GM12892 (cell line): ENCODE data around the gene NCR2.
A peak's percentile ranks its signal among the peaks of the same experiment; 100 is the strongest.

Experiments
- DNase-seq: peaks from one replicate; pipeline ENCODE4 v3.0.0; 2011; ENCODE audit not compliant: insufficient read length
- FAIRE-seq: peaks from 2 replicates; lab custom pipeline; 2011; peaks lifted over from hg19 to GRCh38; lab: Jason Lieb, UNC
- POLR2A ChIP-seq: IDR thresholded peaks from 2 replicates; pipeline ENCODE4 v1.6.1; 2011; ENCODE audit warnings: low read depth, low read length, control low read depth
- POLR2AphosphoS5 ChIP-seq: IDR thresholded peaks from 2 replicates; pipeline ENCODE4 v1.6.1; 2011; ENCODE audit warnings: low read depth, low read length, control low read depth
- TAF1 ChIP-seq: IDR thresholded peaks from 2 replicates; pipeline ENCODE4 v1.6.1; 2011; ENCODE audit warnings: low read depth, mild to moderate bottlenecking, control low read depth, low read length, borderline replicate concordance

Gene NCR2

DNA sequence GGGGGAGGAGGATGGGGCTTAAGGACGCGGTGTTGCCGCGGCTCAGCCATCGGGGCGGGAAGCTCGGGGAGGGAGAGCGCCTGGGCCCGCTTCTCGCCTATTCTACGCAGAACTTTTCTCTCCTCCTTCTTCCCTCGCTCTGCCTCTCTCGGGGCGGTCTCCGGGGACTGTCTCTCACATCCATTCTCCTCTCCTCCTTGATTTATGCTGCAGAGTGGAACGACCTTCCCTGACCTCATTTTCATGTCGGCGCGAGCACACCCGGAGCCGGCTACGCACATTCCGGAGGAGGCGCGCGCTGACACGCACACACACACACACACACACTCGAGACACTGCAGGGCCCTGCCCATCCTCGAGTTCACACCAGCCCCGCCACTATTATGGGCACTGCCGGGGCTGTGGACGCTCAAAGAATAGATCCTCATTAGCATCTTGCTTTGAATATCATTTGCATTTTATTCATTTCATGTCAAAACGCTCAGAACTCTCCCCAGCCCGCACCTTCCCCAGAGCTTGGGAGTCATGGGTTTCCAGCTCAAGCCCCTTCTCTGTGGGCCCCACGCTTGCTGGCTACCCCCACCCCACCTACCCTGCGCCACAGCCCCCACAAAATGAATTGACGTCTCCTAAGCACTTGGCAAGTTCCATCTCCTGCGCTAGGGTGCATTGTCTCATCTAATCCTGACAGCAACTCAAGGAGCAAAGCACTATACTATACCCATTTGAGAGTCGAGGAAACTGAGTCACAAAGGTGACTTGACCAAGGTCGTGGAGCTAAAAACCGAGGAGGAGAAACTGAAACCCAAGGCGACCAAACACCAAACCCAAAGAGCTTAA is 36.8 kb downstream of the NCR2 start:
- TF ChIP-seq TAF1, result no peak
- DNase-seq (no peak), FAIRE-seq (no peak)

- FAIRE-seq (no peak), DNase-seq (peak; percentile 19)
- TF ChIP-seq POLR2AphosphoS5, result no peak
- no peak for TF ChIP-seq POLR2A
- no peak for TF ChIP-seq TAF1
Measured at GRCh38 chr6:41372832-41373626, 37.6 kb downstream of the NCR2 start.

DNA sequence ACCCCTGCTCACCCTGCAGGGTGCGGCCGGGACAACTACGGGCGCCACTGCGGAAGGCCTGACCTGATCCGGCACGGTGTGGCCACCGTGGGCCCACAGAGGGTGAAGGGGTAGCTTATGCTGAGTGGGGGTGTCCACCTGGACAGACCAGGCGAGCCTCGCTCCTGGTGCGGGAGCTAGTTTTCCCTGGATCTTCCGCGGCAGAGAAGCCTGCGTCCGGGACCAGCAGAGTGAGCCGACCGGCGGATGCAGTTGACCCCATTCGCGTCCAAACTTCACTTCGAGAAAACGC is 38.2 kb downstream of the NCR2 start:
- DNase-seq (no peak), FAIRE-seq (no peak)
- TF ChIP-seq POLR2AphosphoS5 (no peak), TAF1 (no peak), POLR2A (no peak)

DNA sequence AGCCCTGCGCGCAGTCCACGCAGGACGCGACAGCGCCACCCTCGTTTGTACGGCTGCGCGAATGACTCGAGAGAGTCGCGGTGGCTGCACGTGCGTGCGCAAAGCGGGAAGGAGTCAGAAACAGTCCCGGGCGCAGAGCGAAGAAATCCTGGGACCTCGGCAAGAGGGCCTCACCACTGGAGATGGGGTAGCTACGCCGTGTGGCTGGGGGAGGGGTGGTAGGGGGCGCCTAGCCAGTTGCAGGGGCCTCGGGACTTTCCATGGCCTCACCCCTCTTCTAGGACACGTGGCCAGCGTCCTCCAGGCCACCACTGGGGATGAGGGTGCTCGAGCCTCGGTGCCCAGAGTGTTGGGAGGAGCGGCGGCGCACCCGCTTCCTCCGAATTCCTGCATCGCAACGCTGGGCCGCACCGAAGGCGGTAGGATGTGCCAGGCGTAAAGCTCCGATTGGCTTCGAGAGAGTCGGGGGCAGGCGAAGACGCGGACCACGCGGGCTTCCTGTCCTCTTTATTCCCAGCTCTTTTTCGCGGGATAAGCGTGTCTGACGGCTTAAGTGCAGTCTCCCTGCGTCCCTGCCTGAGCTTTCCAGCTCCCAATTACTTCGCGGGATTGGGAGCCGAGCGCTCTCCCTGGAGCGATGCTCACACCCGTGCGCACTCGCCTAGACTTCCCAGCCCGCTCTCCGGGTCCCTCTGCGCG is 38.7 kb downstream of the NCR2 start:
- no peak for TF ChIP-seq TAF1
- no peak for TF ChIP-seq POLR2AphosphoS5
- TF ChIP-seq POLR2A, result no peak
- DNase-seq (no peak), FAIRE-seq (no peak)

DNA sequence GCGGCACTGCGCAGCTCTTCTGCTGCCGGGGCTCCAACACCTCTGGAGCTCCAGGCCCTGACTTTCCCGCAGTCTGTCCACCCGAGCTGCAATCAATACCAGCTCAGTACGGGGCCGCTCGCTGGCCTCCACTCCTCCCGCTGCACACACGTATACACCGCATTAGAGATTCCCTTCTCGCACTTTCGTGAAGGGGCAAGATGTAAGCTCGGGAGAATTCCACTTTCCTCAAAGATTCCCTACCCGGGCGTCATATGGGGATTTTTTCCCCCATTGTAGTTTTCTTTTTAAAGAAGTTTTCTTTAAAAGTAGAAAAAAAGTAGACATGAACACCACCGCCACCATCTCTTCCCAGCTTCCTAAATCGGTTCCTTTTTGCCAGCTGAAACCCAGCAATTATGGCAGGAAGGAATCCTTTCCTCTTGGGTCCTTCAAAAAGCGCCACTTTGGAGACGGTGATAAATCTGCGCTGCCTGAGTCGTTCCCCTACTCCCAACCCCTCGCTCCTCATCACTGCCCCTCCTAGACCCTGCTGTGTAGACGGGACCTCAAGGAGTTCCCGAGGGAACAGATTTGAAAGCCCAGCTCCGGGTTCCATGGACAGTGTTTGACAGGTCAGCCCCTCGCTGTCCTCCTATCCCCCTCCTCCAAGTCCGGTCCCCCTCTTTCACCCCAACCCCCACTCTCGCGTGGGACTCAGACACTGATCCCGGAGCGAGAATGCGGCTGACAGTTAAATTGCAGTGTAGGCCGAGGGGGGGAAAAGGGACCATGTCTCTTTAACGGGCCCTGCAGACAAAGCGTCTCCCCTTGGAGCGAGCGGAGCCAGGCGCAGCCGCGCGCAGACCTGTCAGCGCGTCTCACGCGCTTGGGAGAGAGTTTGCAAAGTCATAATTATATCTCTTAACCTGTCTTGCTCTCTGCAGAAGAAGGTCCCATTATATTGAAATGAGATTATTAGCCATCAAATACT is 39.5 kb downstream of the NCR2 start:
- FAIRE-seq, result no peak
- peak; percentile 15 for DNase-seq

DNA sequence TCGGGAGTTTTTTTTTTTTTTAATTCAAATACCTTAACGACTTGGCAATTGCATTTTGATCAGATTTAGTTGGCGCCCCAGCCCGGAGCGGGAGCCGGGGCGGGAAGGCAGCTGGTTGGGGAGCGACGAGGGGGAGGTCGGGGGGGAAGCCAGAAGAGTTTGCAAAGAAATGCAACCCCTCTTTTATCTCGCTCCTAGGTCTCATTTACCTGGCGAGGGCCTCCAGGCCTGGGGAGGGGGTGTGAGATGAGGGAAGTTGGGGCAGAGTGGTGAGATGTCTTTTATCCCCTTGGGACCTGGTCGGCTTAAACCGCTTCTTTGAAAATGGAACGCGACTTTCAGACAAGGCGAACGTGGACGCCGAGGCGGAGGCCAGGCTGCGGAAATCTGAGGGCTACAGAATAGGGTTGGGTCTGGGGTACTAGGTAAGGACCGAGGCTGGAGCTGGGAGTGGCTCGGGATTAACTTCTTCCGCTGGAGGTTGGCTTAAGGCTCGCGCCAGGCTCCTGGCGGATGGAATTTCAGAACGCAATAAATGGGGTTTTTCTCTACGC is 40.3 kb downstream of the NCR2 start:
- FAIRE-seq (no peak), DNase-seq (no peak)
- no peak for TF ChIP-seq TAF1
- no peak for TF ChIP-seq POLR2A
- no peak for TF ChIP-seq POLR2AphosphoS5

More for the DNA sequence above, 39.5 kb downstream of the NCR2 start:
- TF ChIP-seq POLR2A, result no peak
- TF ChIP-seq POLR2AphosphoS5, result no peak
- TF ChIP-seq TAF1, result no peak

GRCh38 chr6:41376176-41376575 is 40.8 kb downstream of the NCR2 start:
- FAIRE-seq (no peak), DNase-seq (no peak)
- no peak for TF ChIP-seq TAF1
- no peak for TF ChIP-seq POLR2A
- TF ChIP-seq POLR2AphosphoS5, result no peak

DNA sequence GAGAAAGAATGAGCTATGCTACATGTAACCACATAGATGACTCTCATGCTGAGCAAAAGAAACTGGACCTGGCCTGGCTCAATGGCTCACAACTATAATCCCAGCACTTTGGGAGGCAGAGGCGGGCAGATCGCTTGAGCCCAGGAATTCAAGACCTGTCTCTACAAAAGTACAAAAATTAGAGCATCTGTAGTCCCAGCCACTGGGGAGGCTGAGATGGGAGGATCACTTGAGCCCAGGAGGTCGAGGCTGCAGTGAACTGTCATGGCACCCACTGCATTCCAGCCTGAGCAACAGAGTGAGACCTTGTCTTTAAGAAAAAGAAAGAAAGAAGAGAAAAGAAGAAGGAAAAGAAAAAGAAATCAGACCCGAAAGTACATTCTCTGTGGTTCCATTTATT is 41.7 kb downstream of the NCR2 start:
- FAIRE-seq (no peak), DNase-seq (no peak)
- no peak for TF ChIP-seq TAF1
- TF ChIP-seq POLR2A, result no peak
- TF ChIP-seq POLR2AphosphoS5, result no peak

- DNase-seq (no peak), FAIRE-seq (no peak)
- no peak for TF ChIP-seq TAF1
- TF ChIP-seq POLR2AphosphoS5, result no peak
- TF ChIP-seq POLR2A, result no peak
Measured at GRCh38 chr6:41379306-41379705, 43.9 kb downstream of the NCR2 start.

GRCh38 chr6:41386594-41386993 is 51.2 kb downstream of the NCR2 start:
- TF ChIP-seq TAF1 (no peak), POLR2AphosphoS5 (no peak), POLR2A (no peak)
- no peak for DNase-seq
- FAIRE-seq, result no peak

- FAIRE-seq (no peak), DNase-seq (no peak)
- TF ChIP-seq POLR2A, result no peak
- no peak for TF ChIP-seq POLR2AphosphoS5
- TF ChIP-seq TAF1, result no peak
Measured at GRCh38 chr6:41392246-41392645, 56.8 kb downstream of the NCR2 start.
